Astrocyte (in vitro differentiated cells and primary cell): ENCODE results near the gene CELF4. TPM values are rescaled to one million over a fixed set of nuclear protein-coding genes. Genes with fewer than 3 reads are reported as not detected.

Experiments
- DNase-seq: peaks from one replicate; pipeline ENCODE4 v3.0.0-alpha.2; 2010; ENCODE audit warnings: low read depth
- FAIRE-seq: peaks from 2 replicates; lab custom pipeline; 2011; peaks lifted over from hg19 to GRCh38; lab: Jason Lieb, UNC
- H2AFZ ChIP-seq: 2 replicates; pipeline ENCODE4 v1.6.0; 2012; ENCODE audit warnings: low read depth, low read length, inconsistent platforms
- H3K27ac ChIP-seq: 2 replicates; pipeline ENCODE4 v1.5.1; 2011; ENCODE audit warnings: low read depth, low read length, inconsistent platforms
- H3K27me3 ChIP-seq: 2 replicates; pipeline ENCODE4 v1.6.0; 2011; ENCODE audit warnings: low read length, inconsistent platforms; ENCODE audit not compliant: insufficient read depth
- H3K36me3 ChIP-seq: 2 replicates; pipeline ENCODE4 v1.5.1; 2011; ENCODE audit warnings: low read length, inconsistent platforms; ENCODE audit not compliant: insufficient read depth
- H3K4me1 ChIP-seq: 2 replicates; pipeline ENCODE4 v1.5.1; 2011; ENCODE audit warnings: low read length, inconsistent platforms; ENCODE audit not compliant: insufficient read depth
- H3K4me2 ChIP-seq: 2 replicates; pipeline ENCODE4 v1.6.0; 2012; ENCODE audit warnings: low read length, inconsistent platforms
- H3K4me3 ChIP-seq: 2 replicates; pipeline ENCODE4 v1.5.1; 2011; ENCODE audit warnings: low read depth, mild to moderate bottlenecking, low read length, inconsistent platforms; ENCODE audit not compliant: insufficient read depth
- H3K79me2 ChIP-seq: 2 replicates; pipeline ENCODE4 v1.6.0; 2012; ENCODE audit warnings: mild to moderate bottlenecking, low read length, inconsistent platforms; ENCODE audit not compliant: insufficient read depth
- H3K9ac ChIP-seq: 2 replicates; pipeline ENCODE4 v1.6.0; 2012; ENCODE audit warnings: mild to moderate bottlenecking, low read length, inconsistent platforms
- H3K9me3 ChIP-seq: 2 replicates; pipeline ENCODE4 v1.5.1; 2012; ENCODE audit warnings: low read depth, mild to moderate bottlenecking, low read length, inconsistent platforms; ENCODE audit not compliant: insufficient read depth
- H4K20me1 ChIP-seq: 2 replicates; pipeline ENCODE4 v1.6.0; 2012; ENCODE audit warnings: low read length, inconsistent platforms; ENCODE audit not compliant: insufficient read depth
- H3K27ac Mint-ChIP-seq: one replicate; pipeline ENCODE4 v1.8.0; 2021; ENCODE audit warnings: mild to moderate bottlenecking, mixed read lengths; ENCODE audit not compliant: unreplicated experiment
- H3K27me3 Mint-ChIP-seq: one replicate; pipeline ENCODE4 v1.8.0; 2021; ENCODE audit warnings: low read depth, mixed read lengths; ENCODE audit not compliant: unreplicated experiment
- H3K36me3 Mint-ChIP-seq: one replicate; pipeline ENCODE4 v1.8.0; 2021; ENCODE audit warnings: low read depth, mixed read lengths; ENCODE audit not compliant: unreplicated experiment
- H3K4me1 Mint-ChIP-seq: one replicate; pipeline ENCODE4 v1.8.0; 2021; ENCODE audit warnings: low read depth, mixed read lengths; ENCODE audit not compliant: unreplicated experiment
- H3K4me3 Mint-ChIP-seq: one replicate; pipeline ENCODE4 v1.8.0; 2021; ENCODE audit warnings: mild to moderate bottlenecking, moderate library complexity, mixed read lengths; ENCODE audit not compliant: unreplicated experiment
- H3K9me3 Mint-ChIP-seq: one replicate; pipeline ENCODE4 v1.8.0; 2021; ENCODE audit warnings: mild to moderate bottlenecking, mixed read lengths; ENCODE audit not compliant: unreplicated experiment
- CTCF ChIP-seq: IDR thresholded peaks from 2 replicates; pipeline ENCODE4 v1.5.1; 2011; ENCODE audit warnings: low read depth, mild to moderate bottlenecking, inconsistent platforms, low read length, moderate library complexity; ENCODE audit not compliant: insufficient read depth
- EZH2 ChIP-seq: IDR thresholded peaks from 2 replicates; pipeline ENCODE4 v1.6.1; 2012; ENCODE audit warnings: mild to moderate bottlenecking, low read length, inconsistent platforms; ENCODE audit not compliant: insufficient read depth
- total RNA-seq: library from RNA; stranded (reverse); gene quantifications from 2 replicates; pipeline ENCODE4 v1.2.1, GENCODE V29; 2021

Gene CELF4
- total RNA-seq, 1 donor from 2014 or later, result 0.16 TPM

GRCh38 chr18:37222354-37222998 lies 343.1 kb downstream of the CELF4 start:
- Histone ChIP-seq H4K20me1 (no peaks in the 10 kb centered on the region), H3K9ac (no peak overlapping the region), H3K4me1 (no peaks in the 10 kb centered on the region), H3K9me3 (no peaks in the 10 kb centered on the region), H3K27ac (no peak overlapping the region), H3K27me3 (no peaks in the 10 kb centered on the region), H3K4me2 (no peak overlapping the region), H3K36me3 (no peaks in the 10 kb centered on the region), H3K79me2 (no peaks in the 10 kb centered on the region), H2AFZ (no peak overlapping the region), H3K4me3 (no peak overlapping the region)
- DNase-seq (no peak), FAIRE-seq (no peak)
- Mint-ChIP-seq H3K27ac (peak overlapping the region; percentile 64), H3K9me3 (no peaks in the 10 kb centered on the region), H3K4me1 (no peaks in the 10 kb centered on the region), H3K36me3 (peaks cover 2% of the 10 kb centered on the region), H3K4me3 (no peak overlapping the region), H3K27me3 (peaks cover 9% of the 10 kb centered on the region)
- no peak for TF ChIP-seq EZH2
- no peak for TF ChIP-seq CTCF

GRCh38 chr18:37219257-37219656 lies 346.3 kb downstream of the CELF4 start:
- Mint-ChIP-seq H3K4me1 (no peaks in the 10 kb centered on the region), H3K9me3 (peaks cover 5% of the 10 kb centered on the region), H3K36me3 (no peaks in the 10 kb centered on the region), H3K27me3 (peaks cover 4% of the 10 kb centered on the region), H3K4me3 (no peak overlapping the region), H3K27ac (no peak overlapping the region)
- Histone ChIP-seq H4K20me1 (no peaks in the 10 kb centered on the region), H3K9me3 (no peaks in the 10 kb centered on the region), H3K9ac (no peak overlapping the region), H3K36me3 (no peaks in the 10 kb centered on the region), H3K27ac (no peak overlapping the region), H3K4me1 (no peaks in the 10 kb centered on the region), H3K4me3 (no peak overlapping the region), H3K79me2 (no peaks in the 10 kb centered on the region), H3K4me2 (no peak overlapping the region), H2AFZ (no peak overlapping the region), H3K27me3 (no peaks in the 10 kb centered on the region)
- FAIRE-seq, result no peak
- DNase-seq, result no peak
- no peak for TF ChIP-seq EZH2
- TF ChIP-seq CTCF, result no peak

- no peak for TF ChIP-seq CTCF
- no peak for TF ChIP-seq EZH2
- Histone ChIP-seq H4K20me1 (no peaks in the 10 kb centered on the region), H3K4me3 (no peak overlapping the region), H3K27ac (no peak overlapping the region), H3K9me3 (no peaks in the 10 kb centered on the region), H2AFZ (no peak overlapping the region), H3K36me3 (no peaks in the 10 kb centered on the region), H3K79me2 (no peaks in the 10 kb centered on the region), H3K27me3 (no peaks in the 10 kb centered on the region), H3K4me2 (no peak overlapping the region), H3K4me1 (no peaks in the 10 kb centered on the region), H3K9ac (no peak overlapping the region)
- no peak overlapping the region for H3K4me3 Mint-ChIP-seq
- H3K27me3 Mint-ChIP-seq, result peaks cover 4% of the 10 kb centered on the region
- no peak for FAIRE-seq
- H3K4me1 Mint-ChIP-seq, result no peaks in the 10 kb centered on the region
- DNase-seq, result no peak
- peaks cover 8% of the 10 kb centered on the region for H3K9me3 Mint-ChIP-seq
- no peaks in the 10 kb centered on the region for H3K36me3 Mint-ChIP-seq
- H3K27ac Mint-ChIP-seq, result no peak overlapping the region
These were observed 347.5 kb downstream of the CELF4 start for GRCh38 chr18:37218022-37218590.
